KMS-11 (cell line): ENCODE results near the gene CD4.

Experiments used
- H2AFZ ChIP-seq: fragments of 200-600 bp; sonication (generic); 2 replicates; pipeline ENCODE4 v1.6.1; 2016; ENCODE audit warnings: antibody characterized with exemption, mixed run types, low read depth
- H3K27ac ChIP-seq: fragments of 200-600 bp; sonication (generic); 2 replicates; pipeline ENCODE4 v1.6.1; 2016; ENCODE audit warnings: mild to moderate bottlenecking, mixed run types
- H3K27me3 ChIP-seq: fragments of 200-600 bp; sonication (generic); 2 replicates; pipeline ENCODE4 v1.6.1; 2017; ENCODE audit warnings: mild to moderate bottlenecking, low read depth, mixed run types, moderate library complexity; ENCODE audit not compliant: insufficient read depth
- H3K36me3 ChIP-seq: fragments of 200-600 bp; sonication (generic); 2 replicates; pipeline ENCODE4 v1.6.1; 2017; ENCODE audit warnings: mild to moderate bottlenecking, mixed run types; ENCODE audit not compliant: insufficient read depth
- H3K4me1 ChIP-seq: fragments of 200-600 bp; sonication (generic); 2 replicates; pipeline ENCODE4 v1.6.1; 2016; ENCODE audit warnings: mild to moderate bottlenecking, low read depth, mixed run types; ENCODE audit not compliant: poor library complexity, severe bottlenecking
- H3K4me2 ChIP-seq: fragments of 200-600 bp; sonication (generic); 2 replicates; pipeline ENCODE4 v1.7.0; 2016; ENCODE audit warnings: mild to moderate bottlenecking, mixed run types
- H3K4me3 ChIP-seq: fragments of 200-600 bp; sonication (generic); IDR thresholded peaks from 2 replicates; pipeline ENCODE4 v1.6.1; 2017; ENCODE audit warnings: low read depth, low read length, mixed read lengths; ENCODE audit not compliant: insufficient read depth
- H3K79me2 ChIP-seq: fragments of 200-600 bp; sonication (generic); 2 replicates; pipeline ENCODE4 v1.6.1; 2016; ENCODE audit warnings: low read depth, mixed run types; ENCODE audit not compliant: insufficient read depth
- H3K9ac ChIP-seq: fragments of 200-600 bp; sonication (generic); 2 replicates; pipeline ENCODE4 v1.6.1; 2016; ENCODE audit warnings: mild to moderate bottlenecking, mixed run types
- H4K20me1 ChIP-seq: fragments of 200-600 bp; sonication (generic); 2 replicates; pipeline ENCODE4 v1.6.1; 2016; ENCODE audit warnings: mild to moderate bottlenecking, mixed run types; ENCODE audit not compliant: insufficient read depth
- TF ChIP-seq, protein P1 (sequence below): fragments of 200-600 bp; sonication (generic); conservative IDR thresholded peaks from 2 replicates; pipeline ENCODE4 v1.6.1; 2017; ENCODE audit warnings: low read depth, mild to moderate bottlenecking, antibody characterized with exemption, low read length, moderate library complexity, mixed read lengths

Gene CD4

DNA sequence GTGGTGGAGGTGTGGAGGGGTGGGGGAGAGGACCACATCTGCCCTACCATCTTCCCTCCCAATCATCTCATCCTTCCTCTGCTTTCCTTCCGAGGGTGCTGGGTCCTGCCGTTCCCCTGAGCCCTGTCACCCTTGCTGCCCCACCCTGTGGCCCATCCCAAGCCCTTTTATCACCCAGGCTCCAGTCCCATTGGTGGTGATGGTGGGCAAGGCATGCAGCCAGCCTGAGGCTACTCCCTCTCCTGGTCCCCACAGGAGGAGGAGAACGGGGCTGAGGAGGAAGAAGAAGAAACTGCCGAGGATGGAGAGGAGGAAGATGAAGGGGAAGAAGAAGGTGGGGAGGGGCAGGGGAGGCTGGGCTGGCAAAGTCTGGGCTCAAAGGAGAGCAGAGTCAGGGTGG is 19.7 kb upstream of the CD4 start:
- Histone ChIP-seq H3K79me2 (no peaks in the 10 kb centered on the region), H3K4me1 (peaks cover 13% of the 10 kb centered on the region), H3K27me3 (peaks cover 8% of the 10 kb centered on the region; the same call in 1 of the 2 replicates), H3K4me2 (no peak overlapping the region), H3K4me3 (no peak overlapping the region), H3K9ac (no peak overlapping the region), H3K36me3 (no peaks in the 10 kb centered on the region), H4K20me1 (no peaks in the 10 kb centered on the region), H3K27ac (no peak overlapping the region), H2AFZ (no peak overlapping the region)
- TF ChIP-seq, protein P1, sequence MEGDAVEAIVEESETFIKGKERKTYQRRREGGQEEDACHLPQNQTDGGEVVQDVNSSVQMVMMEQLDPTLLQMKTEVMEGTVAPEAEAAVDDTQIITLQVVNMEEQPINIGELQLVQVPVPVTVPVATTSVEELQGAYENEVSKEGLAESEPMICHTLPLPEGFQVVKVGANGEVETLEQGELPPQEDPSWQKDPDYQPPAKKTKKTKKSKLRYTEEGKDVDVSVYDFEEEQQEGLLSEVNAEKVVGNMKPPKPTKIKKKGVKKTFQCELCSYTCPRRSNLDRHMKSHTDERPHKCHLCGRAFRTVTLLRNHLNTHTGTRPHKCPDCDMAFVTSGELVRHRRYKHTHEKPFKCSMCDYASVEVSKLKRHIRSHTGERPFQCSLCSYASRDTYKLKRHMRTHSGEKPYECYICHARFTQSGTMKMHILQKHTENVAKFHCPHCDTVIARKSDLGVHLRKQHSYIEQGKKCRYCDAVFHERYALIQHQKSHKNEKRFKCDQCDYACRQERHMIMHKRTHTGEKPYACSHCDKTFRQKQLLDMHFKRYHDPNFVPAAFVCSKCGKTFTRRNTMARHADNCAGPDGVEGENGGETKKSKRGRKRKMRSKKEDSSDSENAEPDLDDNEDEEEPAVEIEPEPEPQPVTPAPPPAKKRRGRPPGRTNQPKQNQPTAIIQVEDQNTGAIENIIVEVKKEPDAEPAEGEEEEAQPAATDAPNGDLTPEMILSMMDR = no peak

DNA sequence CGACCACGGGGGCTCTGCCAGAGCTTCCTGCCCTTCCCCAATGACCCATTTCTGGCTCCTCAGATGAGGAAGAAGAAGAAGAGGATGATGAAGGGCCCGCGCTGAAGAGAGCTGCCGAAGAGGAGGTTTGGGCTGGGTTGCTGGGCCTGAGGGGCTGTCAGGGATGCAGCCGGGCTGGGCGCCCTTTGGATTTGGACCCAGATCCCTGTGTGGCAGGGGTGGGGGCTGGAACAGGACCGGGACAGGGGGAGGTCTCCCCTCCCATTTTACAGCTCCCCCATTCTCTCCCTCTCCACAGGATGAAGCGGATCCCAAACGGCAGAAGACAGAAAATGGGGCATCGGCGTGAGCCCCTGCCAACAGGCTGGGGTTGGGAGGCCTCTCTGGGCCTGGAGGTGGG is 19.2 kb upstream of the CD4 start:
- no peaks in the 10 kb centered on the region for H3K79me2 ChIP-seq
- H3K4me2 ChIP-seq = no peak overlapping the region
- no peak overlapping the region for H3K27ac ChIP-seq
- H2AFZ ChIP-seq = no peak overlapping the region
- H3K9ac ChIP-seq = no peak overlapping the region
- TF ChIP-seq, protein P1 = no peak
- no peaks in the 10 kb centered on the region for H4K20me1 ChIP-seq
- H3K36me3 ChIP-seq = no peaks in the 10 kb centered on the region
- peaks cover 3% of the 10 kb centered on the region; the same call in 1 of the 2 replicates for H3K27me3 ChIP-seq
- peaks cover 9% of the 10 kb centered on the region for H3K4me1 ChIP-seq
- no peak overlapping the region for H3K4me3 ChIP-seq

DNA sequence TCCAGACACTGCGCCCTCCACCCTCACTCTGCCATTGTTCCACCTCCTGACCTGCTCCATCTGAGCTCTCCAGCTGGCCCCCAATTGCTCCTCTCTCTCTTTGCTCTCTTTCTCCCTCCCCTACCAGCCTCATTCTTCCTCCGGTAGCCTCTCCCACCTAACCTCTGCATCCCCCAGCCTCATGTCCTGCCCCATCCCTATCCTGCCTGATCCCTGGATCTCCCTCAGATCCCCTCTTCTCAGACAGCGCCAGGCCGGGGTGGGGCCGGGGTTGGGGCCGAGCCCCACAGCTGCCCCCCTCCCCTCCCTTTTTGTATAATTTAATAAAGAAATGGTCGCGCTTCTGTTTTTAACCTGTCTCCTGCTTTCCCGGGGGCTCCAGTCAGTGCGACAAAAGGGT is 18.7 kb upstream of the CD4 start:
- Histone ChIP-seq H3K4me3 (no peak overlapping the region), H4K20me1 (no peaks in the 10 kb centered on the region), H3K9ac (no peak overlapping the region), H2AFZ (no peak overlapping the region), H3K79me2 (no peaks in the 10 kb centered on the region), H3K27me3 (no peaks in the 10 kb centered on the region; the same call in 1 of the 2 replicates), H3K4me1 (peaks cover 6% of the 10 kb centered on the region), H3K27ac (no peak overlapping the region), H3K4me2 (no peak overlapping the region), H3K36me3 (no peaks in the 10 kb centered on the region)
- TF ChIP-seq, protein P1 = no peak

DNA sequence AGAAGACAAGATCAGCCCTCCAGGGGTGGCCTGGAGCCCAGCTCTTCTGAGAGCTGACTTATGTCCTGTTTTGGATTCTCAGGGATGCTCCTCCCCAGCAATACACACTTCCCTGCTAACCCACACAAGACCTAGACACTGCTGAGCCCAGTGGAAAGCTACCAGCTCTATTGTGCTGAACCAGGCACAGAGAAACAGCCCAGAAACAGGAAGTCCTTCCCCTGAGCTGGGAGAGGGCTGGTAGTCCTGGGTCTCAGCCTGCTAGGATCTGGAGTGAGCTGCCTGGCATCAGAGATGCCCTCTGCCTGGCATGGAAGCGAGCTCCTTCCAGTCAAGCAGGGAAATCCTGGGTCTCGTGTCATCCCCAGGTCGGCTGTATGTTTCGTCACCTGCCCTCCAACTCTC is 18.2 kb upstream of the CD4 start:
- H3K79me2 ChIP-seq = no peaks in the 10 kb centered on the region
- H3K4me1 ChIP-seq = peaks cover 6% of the 10 kb centered on the region
- no peak overlapping the region for H2AFZ ChIP-seq
- no peaks in the 10 kb centered on the region for H4K20me1 ChIP-seq
- H3K4me3 ChIP-seq = no peak overlapping the region
- H3K27ac ChIP-seq = no peak overlapping the region
- H3K4me2 ChIP-seq = no peak overlapping the region
- H3K27me3 ChIP-seq = no peaks in the 10 kb centered on the region
- no peak overlapping the region for H3K9ac ChIP-seq
- TF ChIP-seq, protein P1 = no peak
- H3K36me3 ChIP-seq = no peaks in the 10 kb centered on the region
